Eye (tissue), 1 donor: ENCODE data around the gene CCNB3.
A peak's percentile ranks its signal among the peaks of the same experiment; 100 is the strongest.
"Not testable (repeated sequence)": the region's sequence is repeated elsewhere in the genome, so short reads cannot be mapped to it uniquely, and the experiment has no call there.

Experiments used
- DNase-seq: peaks from one replicate; pipeline ENCODE4 v3.0.0-alpha.2; 2015

Gene CCNB3, protein sequence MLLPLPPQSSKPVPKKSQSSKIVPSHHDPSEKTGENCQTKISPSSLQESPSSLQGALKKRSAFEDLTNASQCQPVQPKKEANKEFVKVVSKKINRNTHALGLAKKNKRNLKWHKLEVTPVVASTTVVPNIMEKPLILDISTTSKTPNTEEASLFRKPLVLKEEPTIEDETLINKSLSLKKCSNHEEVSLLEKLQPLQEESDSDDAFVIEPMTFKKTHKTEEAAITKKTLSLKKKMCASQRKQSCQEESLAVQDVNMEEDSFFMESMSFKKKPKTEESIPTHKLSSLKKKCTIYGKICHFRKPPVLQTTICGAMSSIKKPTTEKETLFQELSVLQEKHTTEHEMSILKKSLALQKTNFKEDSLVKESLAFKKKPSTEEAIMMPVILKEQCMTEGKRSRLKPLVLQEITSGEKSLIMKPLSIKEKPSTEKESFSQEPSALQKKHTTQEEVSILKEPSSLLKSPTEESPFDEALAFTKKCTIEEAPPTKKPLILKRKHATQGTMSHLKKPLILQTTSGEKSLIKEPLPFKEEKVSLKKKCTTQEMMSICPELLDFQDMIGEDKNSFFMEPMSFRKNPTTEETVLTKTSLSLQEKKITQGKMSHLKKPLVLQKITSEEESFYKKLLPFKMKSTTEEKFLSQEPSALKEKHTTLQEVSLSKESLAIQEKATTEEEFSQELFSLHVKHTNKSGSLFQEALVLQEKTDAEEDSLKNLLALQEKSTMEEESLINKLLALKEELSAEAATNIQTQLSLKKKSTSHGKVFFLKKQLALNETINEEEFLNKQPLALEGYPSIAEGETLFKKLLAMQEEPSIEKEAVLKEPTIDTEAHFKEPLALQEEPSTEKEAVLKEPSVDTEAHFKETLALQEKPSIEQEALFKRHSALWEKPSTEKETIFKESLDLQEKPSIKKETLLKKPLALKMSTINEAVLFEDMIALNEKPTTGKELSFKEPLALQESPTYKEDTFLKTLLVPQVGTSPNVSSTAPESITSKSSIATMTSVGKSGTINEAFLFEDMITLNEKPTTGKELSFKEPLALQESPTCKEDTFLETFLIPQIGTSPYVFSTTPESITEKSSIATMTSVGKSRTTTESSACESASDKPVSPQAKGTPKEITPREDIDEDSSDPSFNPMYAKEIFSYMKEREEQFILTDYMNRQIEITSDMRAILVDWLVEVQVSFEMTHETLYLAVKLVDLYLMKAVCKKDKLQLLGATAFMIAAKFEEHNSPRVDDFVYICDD (N-terminal part only)

DNA sequence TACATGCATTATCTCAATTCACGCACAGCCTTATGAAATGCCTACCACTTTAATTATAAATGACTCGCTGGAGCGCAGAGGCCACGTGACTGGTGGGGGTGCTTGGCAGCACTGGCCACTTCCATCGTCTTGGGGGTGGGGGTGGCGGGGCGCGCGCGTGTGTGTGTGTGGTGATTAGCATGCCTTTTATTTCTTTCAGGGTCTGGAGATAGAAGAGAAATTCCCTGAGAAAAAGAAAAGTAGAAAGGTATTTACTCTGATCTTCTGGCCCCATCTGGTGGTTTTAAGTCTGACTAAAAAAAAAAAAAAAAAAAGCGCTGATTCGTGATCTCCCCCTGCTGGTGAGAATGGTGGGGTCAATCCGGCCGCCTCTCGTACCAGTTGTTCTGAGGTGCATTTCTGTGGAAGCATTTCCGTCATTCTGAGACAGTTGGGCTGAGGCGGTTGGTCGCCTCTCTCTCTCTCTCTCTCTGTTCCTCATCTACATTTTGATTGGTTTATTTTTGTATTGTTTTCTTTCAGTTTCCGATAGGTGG lies at the start of gene CCNB3:
TSS of gene CCNB3 (plus strand) at position 402 of the 536 bp plus-strand sequence. CDS start 80,399 bp downstream, outside the sequence.
- peak; percentile 86 for DNase-seq

DNA sequence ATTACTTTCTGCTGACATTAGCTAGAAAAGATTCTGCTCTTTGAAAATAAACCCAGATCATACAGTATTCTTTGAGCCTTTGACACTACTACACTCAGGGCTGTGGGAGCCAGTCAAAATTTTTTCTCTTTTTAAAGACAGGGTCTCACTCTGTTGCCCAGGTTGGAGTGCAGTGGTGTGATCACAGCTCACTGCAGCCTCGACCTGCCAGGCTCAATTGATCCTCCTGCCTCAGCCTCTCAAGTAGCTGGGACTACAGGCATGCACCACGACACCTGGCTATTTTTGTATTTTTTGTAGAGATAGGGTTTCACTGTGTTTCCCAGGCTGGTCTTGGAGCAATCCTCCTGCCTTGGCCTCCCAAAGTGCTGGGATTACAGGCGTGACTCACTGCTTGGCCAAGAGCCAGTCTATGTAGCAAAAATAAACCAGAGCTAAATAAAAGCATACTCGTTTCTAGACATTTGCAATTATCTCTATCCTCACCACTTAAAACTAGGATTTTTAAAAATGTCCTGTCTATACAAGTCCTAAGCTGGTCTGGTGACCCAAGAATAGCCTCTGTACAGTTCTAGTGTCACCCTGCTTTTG lies 46.9 kb upstream of the CCNB3 start:
- no peak for DNase-seq

DNA sequence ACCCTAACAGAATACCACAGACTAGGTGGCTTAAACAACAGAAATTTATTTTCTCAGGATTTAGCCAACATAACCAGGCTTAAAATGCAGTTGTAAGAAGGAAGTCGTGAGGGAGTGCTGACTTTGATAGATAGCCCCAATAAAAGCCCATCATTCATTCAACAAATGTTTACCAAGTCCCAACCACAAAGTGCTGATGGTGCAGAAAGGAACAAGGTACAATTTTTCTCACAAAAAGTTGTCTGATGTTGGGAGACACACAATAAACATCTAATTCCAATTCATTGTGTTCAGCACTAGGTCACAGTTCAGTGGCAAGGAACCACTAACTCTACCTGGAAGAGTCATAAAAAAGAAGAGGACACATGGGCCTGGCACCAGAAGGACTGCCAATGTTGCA lies 46.0 kb upstream of the CCNB3 start:
- no peak for DNase-seq

DNA sequence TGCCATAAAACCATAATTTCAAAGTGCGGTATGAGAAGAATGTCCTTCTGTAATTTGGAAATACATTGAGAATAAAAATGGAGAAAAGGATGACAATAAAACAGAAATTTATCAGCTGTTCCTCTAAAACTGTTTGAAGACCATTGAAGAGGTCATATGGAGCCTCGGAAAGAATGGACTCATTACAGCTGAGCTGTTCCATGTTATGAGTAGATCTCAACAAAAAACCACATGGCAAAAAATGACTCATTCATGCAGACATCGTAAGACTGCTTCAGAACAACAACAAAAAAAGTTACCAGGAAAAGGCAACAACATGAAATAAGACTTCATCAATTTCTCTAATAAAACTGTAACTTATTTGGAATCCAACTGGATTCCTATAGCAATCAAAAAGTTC lies 43.4 kb upstream of the CCNB3 start:
- no peak for DNase-seq

DNA sequence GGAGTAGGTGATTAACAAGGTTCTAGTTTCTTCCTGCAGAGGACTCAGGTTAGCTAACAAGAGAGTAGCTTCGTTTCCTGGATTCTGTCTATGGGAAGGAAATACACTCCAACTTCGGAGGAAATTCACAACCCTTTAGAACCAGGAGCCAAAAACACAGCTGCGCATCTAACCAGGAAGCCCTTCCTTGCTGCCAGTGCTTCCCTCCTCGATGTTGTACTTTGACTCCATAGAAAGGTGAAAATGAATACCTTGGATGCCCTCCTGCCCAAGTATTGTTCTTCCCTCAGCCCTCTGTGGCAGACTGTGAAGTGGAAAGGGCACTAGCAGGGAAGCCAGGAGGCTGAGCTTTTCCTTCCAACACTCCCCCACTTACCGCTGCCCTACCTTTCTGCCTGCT lies 38.8 kb upstream of the CCNB3 start:
- no peak for DNase-seq

DNA sequence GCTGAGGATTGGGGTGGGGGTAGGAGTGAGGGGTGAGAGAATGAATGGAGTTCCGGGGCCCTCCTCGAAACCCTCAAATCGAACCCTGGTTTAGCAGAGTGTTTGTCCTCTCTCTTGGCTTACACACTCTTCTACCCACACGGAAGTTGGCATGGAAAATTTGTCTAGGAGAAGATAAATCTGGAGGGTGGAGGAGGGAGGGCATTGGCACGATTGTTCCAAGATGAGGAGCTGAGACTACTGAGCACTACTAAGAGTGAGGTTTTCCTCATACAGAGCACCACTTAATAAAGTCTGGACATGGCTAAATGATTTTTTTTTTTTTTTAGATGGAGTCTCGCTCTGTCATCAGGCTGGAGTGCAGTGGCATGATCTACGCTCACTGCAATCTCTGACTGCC lies 37.2 kb upstream of the CCNB3 start:
- no peak for DNase-seq

DNA sequence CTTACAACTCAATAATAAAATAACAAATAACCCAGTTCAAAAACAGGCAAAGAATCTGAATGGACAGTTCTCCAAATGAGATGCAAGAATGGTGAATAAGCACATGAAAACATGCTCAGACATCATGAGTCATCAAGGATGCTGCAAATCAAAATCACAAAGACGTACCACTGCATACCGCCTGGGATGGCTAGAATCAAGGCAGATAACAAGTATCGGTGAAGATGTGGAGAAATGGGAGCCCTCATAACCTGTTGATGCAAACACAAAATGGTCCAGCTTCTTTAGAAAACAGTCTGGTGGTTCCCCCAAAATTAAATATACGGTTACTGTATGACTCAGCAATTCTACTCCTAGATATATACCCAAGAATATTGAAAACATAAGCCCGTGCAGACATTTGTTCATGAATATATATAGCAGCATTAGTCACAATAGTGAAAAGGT lies 36.3 kb upstream of the CCNB3 start:
- no peak for DNase-seq

DNA sequence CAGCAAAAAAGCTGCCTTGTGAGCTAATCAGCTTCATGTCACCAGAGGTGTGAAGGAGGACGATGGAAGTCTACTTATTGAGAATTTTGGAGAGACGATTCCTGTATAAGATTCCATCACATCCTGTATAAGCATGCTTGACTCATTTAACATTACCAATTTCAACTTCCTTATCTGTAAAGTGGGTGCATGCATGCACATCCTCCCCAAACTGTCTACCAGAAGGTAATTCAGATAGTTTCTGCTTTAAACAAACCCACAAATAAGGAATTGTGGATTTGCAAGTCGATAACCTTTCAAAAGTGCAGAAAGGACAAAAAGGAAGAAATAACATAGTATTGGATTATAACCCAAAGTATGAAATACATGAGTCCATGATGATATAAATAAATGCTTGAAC lies 34.8 kb upstream of the CCNB3 start:
- DNase-seq: no peak

DNA sequence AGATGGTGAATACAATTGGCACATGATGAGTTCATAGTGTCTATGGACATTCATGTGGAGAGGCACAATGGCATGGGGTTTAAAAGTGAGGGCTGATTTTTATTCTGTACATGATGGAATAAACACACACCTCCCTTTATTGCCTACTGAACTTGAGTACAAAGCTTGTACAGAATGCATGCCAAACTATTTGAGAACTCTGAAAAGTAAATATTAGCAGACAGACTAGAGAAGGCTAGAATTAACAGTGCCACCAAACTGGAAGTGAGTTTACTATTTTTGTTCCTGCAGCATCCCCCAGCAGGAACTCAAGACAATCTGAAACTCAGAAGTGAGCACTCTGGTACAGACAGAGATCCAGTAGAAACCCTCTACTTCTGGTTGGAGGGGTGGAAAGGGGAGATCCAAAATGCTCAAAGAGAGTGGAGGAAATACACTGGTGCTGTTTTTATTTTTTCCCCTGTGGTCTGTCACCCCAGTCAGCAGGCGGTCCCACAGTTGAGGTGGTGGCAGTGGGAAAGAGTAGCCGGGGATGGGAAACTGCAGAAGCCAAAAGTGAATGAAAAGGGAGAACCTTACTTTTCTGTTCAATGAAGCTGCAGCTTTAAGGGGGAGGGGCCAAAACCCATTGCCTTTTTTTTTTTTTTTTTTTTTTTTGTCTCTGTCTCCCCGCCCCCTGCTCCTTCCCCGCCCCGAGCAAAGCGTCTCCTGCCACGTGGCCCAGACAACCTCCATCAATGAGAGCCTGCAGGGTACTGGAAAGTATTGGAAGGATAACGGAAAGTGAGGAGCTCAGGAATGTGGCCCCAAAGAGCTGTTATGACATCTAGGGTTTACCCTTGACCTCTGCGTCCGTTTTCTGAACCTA lies 24.3 kb upstream of the CCNB3 start:
- no peak for DNase-seq

DNA sequence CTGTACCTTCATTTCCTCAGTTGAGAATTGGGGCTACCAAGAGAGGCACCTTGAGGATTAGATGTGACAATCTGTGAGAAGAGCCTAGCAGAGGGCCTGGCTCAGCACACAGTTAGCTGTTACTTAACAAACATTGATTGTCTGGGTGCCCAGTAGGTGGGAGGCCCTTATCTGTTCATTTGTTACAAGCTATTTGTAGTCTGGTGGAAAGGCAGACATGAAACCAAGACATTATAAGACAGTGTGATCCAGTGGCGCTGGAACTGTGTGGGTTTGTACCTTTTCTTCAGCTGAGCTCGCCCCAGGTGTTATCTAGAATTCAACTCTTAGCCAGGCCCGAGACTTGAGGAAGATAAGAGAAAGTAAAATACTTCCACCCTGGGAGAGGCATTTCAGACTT lies 20.7 kb upstream of the CCNB3 start:
- no peak for DNase-seq

DNA sequence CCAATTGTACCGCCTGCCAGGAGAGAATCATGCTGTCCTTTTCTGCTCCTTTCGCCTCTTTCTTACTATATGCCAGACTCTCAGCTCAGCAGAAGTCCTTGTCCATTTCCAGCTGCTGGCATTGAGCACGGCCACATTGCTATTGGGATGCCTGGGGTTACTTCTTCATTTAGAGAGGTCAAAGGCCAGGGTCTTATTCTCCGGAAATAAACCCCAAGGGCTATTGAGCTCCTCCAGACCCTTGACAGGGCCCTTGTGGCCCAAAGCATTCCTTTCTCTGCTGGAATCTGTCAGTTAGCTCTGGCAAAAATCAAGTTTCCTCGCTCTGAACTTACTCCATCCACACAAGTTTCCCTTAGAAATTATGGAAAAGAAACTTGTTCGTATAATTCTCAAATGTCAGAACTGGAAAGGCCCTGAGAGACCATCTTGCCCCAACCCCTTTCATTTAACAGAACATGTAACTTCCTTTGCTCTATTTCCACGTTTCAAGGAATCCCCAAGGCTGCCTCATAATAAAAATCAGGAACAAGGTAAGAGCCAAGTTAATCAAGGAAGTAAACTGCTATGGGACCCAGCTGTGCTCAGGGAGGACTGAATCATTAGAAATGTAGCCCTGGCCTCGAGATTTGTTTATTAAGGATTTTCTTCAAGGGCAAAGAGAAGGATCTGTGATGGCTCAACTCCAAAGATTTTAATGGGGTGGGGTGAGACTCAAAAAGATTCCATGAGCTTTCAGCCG lies 15.5 kb upstream of the CCNB3 start:
- no peak for DNase-seq

DNA sequence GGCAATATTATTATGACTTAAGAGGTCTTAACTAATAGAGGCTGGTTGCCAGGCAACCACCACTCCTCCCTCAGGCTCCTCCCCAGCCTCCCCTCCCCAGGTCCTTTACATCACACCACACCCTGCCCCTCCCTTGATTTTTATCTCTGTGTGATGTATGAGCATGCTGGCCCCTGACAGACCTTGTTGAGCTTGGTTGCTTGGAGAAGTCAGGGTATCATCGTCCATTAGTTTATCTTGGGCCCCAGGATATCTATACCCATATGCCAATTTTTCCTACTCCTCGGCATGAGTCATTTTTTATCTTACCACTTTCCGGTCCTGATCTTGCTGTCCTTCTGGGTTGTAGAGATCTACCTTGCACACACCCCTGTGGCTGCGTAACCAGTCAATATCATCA lies 6.2 kb upstream of the CCNB3 start:
- no peak for DNase-seq

DNA sequence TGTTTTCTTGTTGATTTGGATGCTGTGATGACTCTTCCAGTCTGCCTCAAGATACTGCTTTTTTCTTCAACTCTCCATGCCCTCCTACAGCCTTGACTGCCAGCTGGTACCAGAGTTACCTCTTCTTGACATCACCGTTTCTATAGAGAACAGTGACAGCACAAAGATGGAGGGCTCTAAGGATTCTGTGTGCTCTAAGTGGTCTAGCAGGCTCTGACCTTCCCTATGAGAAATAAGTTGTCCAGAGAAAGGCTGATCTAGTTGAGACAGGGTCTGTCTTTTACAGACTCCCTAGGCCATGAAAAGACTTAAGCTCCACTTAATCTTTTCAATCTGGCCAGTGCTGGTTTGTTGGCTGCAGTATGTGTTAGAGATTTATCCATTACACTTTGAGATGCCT lies 3.7 kb upstream of the CCNB3 start, which contains the start of gene AKAP4:
TSS of gene AKAP4 (minus strand) at position 101 of the 400 bp plus-strand sequence. CDS start 118 bp downstream, outside the sequence.
- no peak for DNase-seq

DNA sequence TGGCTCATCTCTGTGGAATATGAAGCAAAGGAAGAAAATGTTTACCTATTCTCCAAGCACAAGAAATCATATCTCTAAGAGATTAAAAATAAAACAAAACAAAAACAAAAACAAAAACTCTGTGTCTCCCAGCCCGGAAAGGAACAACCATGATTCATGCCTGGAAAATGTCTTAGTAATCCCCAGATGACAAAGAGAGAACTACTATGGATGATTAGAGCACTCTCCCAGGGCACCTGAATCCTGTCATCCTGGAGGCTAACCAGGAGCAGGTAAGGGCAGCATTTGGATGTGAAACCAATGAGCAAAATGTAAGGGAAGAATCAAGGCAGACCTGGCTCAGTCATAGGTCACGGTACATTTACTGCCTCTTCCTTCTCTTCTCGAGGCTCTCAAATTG lies 2.0 kb upstream of the CCNB3 start:
- DNase-seq: no peak

DNA sequence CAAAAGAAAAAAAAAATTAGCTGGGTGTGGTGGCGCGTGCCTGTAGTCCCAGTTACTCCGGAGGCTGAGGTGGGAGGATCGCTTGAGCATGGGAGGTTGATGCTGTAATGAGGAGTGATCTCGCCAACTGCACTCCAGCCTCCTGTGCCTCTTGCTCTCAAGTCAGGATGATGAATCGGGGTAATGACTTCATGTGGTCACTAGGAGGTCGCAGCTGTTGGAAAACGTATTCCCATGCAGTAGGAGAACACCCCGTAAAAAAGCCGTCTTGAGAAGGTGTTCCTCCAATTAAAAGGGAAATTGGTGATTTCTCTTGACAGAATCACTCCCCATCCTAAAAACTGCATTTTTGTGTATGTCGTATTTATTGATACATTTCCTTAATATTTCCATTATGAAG lies 2.2 kb downstream of the CCNB3 start:
- DNase-seq: no peak

DNA sequence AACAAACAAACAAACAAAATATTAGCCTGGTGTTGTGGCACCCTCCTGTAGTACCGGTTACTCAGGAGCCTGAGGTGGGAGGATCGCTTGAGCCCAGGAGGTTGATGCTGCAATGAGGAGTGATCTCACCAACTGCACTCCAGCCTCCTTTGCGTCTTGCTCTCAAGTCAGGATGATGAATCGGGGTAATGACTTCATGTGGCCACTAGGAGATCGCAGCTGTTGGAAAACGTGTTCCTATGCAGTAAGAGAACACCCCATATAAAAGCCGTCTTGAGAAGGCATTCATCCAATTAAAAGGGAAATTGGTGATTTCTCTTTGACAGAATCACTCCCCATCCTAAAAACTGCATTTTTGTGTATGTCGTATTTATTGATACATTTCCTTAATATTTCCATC lies 6.9 kb downstream of the CCNB3 start:
- DNase-seq: no peak

DNA sequence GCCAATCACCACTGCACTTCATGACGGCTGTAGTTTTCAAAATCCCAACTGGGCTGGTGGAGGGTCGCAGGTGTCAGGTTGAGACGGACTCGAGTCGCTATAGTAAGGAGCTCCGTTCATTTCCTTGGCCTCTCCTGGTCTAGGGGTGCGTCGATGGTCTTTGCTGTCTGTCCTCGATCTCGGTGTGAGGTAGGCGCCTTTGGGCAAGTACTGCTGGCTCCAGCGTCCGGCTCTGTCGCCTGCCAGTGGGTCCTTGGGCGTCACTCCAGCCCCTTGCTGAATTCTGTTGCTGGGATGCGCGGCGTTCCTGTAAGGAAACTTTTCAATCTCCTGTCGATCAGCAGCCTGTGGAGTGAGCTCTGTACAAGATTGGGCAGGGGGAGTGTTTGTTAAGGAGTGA lies 76.7 kb downstream of the CCNB3 start:
- no peak for DNase-seq

DNA sequence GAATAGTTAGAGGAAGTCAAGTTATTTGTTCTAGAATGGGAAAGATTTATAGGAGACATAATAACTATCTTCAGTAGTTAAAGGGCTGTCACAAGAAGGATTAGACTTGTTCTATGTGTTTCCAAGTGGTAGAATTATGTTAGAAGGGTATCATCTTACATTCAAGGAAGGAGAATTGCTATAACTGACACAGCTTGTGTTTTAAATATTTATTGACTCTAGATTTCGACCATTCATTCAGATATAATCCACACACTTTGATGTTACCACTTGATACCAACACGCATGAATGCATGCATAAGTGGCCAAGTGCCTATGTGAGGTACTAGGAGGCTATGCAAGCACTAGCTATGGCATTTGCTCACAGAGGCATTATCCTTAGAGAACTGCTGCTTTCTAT lies 122.7 kb downstream of the CCNB3 start:
- DNase-seq: no peak

DNA sequence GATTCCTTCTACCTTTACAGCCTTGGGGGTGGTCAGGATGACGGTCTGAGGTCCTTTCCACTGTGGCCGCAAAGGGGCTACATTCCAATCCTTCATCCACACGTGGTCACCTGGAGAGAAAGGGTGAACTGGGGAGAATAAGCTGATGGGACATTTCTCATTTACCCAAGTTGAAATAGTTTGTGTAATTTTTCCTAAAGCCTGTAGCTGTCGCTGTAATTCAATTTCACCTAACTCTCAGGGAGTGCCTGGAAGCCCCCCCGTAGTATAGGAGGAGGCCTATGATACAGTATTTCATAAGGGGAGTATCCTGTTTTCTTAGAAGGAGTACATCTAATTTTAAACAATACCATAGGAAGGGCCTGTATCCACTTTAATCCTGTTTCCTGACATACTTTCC lies 128.1 kb downstream of the CCNB3 start:
- not testable (repeated sequence) for DNase-seq

DNA sequence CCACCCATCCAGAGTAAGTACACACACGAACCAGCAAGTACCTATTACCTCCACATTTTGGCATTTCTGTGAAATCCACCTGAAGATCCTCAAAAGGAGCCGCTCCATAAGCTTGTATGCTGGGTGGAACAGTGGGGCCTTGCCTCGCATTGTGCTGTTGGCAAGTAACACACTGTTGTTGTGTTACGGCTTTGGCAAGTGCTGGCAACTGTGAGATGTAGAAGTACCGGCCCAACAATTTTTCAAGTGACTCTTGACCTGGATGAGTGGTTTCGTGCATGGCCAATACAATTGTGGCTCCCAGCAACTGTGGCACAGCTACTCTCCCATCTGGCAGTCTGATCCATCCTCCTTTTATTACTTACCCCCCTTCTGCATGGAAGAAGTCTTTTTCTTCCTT lies 128.7 kb downstream of the CCNB3 start:
- DNase-seq: no peak

DNA sequence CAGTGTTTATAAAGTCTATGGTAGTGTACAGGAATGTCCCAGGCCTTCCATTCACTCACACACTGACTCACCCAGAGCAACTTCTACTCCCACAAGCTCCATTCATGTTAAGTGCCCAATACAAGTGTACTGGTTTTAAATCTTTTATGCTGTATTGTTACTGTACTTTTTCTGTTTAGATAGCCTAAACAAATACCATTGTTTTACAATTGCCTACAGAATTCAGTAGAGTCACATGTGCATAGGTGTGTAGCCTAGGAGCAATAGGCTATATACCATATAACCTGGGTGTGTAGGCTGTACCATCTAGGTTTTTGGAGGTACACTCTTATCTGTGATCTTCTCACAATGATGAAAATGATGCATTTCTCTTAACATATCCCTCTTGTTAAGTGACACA lies 139.4 kb downstream of the CCNB3 start:
- no peak for DNase-seq
